ENCODE data around the gene LRRC47. TPM values are rescaled to one million over a fixed set of nuclear protein-coding genes. Genes with fewer than 3 reads are reported as not detected.

Gene LRRC47
- polyA plus RNA-seq, 1 donor from 2014 or later, result 59.2 TPM

DNA sequence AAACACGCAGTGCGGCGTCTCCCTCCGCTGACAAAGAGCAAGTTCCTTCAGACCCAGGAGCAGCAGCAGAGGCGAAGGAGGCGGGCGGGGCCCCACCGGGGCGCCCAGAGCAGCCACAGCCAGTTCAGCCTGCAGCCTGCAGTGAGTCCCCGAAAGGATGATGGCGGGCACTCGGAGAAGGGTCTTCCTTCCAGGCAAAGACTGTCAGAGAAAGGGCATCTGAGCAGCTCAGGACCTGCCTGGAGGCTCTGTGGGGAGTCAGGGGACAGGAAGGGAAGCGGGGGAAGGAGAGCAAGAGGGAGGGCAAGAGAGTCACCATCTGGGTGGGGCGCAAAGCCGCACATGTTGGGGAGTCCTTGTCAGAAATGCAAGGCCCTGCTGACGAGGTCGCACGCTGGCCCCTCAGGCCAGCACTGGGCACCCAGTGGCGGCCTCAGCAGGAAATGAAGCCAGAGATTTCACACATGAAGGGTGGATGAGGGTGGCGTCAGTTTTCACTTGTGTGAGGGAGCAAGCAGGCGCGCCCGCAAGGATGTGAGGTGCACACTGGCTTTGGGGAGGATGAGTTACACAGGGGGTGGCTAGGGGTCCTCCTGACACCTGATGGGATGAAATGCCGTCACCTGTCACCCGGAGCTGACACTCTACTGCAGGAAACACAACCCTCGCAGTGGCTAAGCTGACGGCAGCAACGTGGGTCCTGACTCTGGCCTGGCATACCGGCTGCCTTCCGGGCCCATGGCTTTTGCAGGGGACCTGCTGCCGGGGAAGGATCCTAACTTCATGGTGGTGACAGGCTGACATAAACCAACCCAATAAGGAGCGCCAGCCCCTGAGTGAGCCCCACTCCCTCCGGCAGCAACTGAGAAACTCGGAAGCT is 6.6 kb downstream of the LRRC47 start:
- no peaks in the 10 kb centered on the region for H3K9me2 ChIP-seq (ENCODE audit: insufficient read depth, low read length)
- H3K27ac ChIP-seq (ENCODE audit: low read length), result no peak overlapping the region
- H3K4me3 ChIP-seq (ENCODE audit: low read length), result no peak overlapping the region
- H3K79me2 ChIP-seq (replicated peaks; ENCODE audit: insufficient read depth, low read length), result peaks cover 10% of the 10 kb centered on the region
- TF ChIP-seq TAF1 (IDR thresholded peaks at IDR 0.05; ENCODE audit: low read depth) (no peak), POLR2AphosphoS5 (IDR thresholded peaks at IDR 0.05) (no peak), RAD21 (conservative IDR thresholded peaks at IDR 0.05) (no peak), SMC3 (conservative IDR thresholded peaks at IDR 0.05; ENCODE audit: poor library complexity) (no peak), MXI1 (conservative IDR thresholded peaks at IDR 0.05; ENCODE audit: poor library complexity, severe bottlenecking) (no peak), EP300 (conservative IDR thresholded peaks at IDR 0.05; ENCODE audit: poor library complexity, severe bottlenecking) (no peak), REST (IDR thresholded peaks at IDR 0.05; ENCODE audit: borderline replicate concordance) (no peak), EZH2 (IDR thresholded peaks at IDR 0.05; ENCODE audit: borderline replicate concordance, insufficient read depth, low read length, poor library complexity, severe bottlenecking) (no peak)
- TF ChIP-seq, protein P1, sequence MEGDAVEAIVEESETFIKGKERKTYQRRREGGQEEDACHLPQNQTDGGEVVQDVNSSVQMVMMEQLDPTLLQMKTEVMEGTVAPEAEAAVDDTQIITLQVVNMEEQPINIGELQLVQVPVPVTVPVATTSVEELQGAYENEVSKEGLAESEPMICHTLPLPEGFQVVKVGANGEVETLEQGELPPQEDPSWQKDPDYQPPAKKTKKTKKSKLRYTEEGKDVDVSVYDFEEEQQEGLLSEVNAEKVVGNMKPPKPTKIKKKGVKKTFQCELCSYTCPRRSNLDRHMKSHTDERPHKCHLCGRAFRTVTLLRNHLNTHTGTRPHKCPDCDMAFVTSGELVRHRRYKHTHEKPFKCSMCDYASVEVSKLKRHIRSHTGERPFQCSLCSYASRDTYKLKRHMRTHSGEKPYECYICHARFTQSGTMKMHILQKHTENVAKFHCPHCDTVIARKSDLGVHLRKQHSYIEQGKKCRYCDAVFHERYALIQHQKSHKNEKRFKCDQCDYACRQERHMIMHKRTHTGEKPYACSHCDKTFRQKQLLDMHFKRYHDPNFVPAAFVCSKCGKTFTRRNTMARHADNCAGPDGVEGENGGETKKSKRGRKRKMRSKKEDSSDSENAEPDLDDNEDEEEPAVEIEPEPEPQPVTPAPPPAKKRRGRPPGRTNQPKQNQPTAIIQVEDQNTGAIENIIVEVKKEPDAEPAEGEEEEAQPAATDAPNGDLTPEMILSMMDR (IDR thresholded peaks at IDR 0.05; ENCODE audit: poor library complexity, severe bottlenecking), result no peak
- no peaks in the 10 kb centered on the region for H4K20me1 ChIP-seq (ENCODE audit: insufficient read depth)
- H3K4me2 ChIP-seq (ENCODE audit: low read length), result no peak overlapping the region
- no peaks in the 10 kb centered on the region for H3F3A ChIP-seq (ENCODE audit: insufficient read depth, low read length, poor library complexity, severe bottlenecking)
- H3K36me3 ChIP-seq (ENCODE audit: insufficient read depth, low read length), result no peaks in the 10 kb centered on the region
- H3K27me3 ChIP-seq (ENCODE audit: insufficient read depth, low read depth, low read length), result no peaks in the 10 kb centered on the region
- H3K9ac ChIP-seq (ENCODE audit: low read length), result no peak overlapping the region
- H3K9me3 ChIP-seq (ENCODE audit: low read length), result no peaks in the 10 kb centered on the region
- H2AFZ ChIP-seq (ENCODE audit: low read depth, low read length), result no peak overlapping the region

- TF ChIP-seq EP300 (conservative IDR thresholded peaks at IDR 0.05; ENCODE audit: poor library complexity, severe bottlenecking) (no peak), REST (IDR thresholded peaks at IDR 0.05; ENCODE audit: borderline replicate concordance) (no peak), SMC3 (conservative IDR thresholded peaks at IDR 0.05; ENCODE audit: poor library complexity) (no peak), EZH2 (IDR thresholded peaks at IDR 0.05; ENCODE audit: borderline replicate concordance, insufficient read depth, low read length, poor library complexity, severe bottlenecking) (no peak), POLR2AphosphoS5 (IDR thresholded peaks at IDR 0.05) (no peak), RAD21 (conservative IDR thresholded peaks at IDR 0.05) (no peak), TAF1 (IDR thresholded peaks at IDR 0.05; ENCODE audit: low read depth) (no peak), MXI1 (conservative IDR thresholded peaks at IDR 0.05; ENCODE audit: poor library complexity, severe bottlenecking) (no peak)
- TF ChIP-seq, protein P1 (IDR thresholded peaks at IDR 0.05; ENCODE audit: poor library complexity, severe bottlenecking), result no peak
- no peak overlapping the region for H2AFZ ChIP-seq (ENCODE audit: low read depth, low read length)
- H3F3A ChIP-seq (ENCODE audit: insufficient read depth, low read length, poor library complexity, severe bottlenecking), result no peaks in the 10 kb centered on the region
- H3K79me2 ChIP-seq (replicated peaks; ENCODE audit: insufficient read depth, low read length), result peaks cover 3% of the 10 kb centered on the region
- H3K4me3 ChIP-seq (ENCODE audit: low read length), result no peak overlapping the region
- no peak overlapping the region for H3K4me2 ChIP-seq (ENCODE audit: low read length)
- H4K20me1 ChIP-seq (ENCODE audit: insufficient read depth), result no peaks in the 10 kb centered on the region
- H3K27ac ChIP-seq (ENCODE audit: low read length), result no peak overlapping the region
- no peak overlapping the region for H3K9ac ChIP-seq (ENCODE audit: low read length)
- H3K9me2 ChIP-seq (ENCODE audit: insufficient read depth, low read length), result no peaks in the 10 kb centered on the region
- H3K9me3 ChIP-seq (ENCODE audit: low read length), result no peaks in the 10 kb centered on the region
- no peaks in the 10 kb centered on the region for H3K27me3 ChIP-seq (ENCODE audit: insufficient read depth, low read depth, low read length)
- H3K36me3 ChIP-seq (ENCODE audit: insufficient read depth, low read length), result no peaks in the 10 kb centered on the region
Measured at GRCh38 chr1:3788756-3789420, 7.4 kb downstream of the LRRC47 start.

Data from neural cell (in vitro differentiated cells).